Ascending aorta (tissue), 2 donors: ENCODE data around the gene A2ML1. TPM values are rescaled to one million over a fixed set of nuclear protein-coding genes. Genes with fewer than 3 reads are reported as not detected.
"Not testable (repeated sequence)": the region's sequence is repeated elsewhere in the genome, so short reads cannot be mapped to it uniquely, and the experiment has no call there.

Source experiments
- DNase-seq, 2 donors: peaks; one replicate each; pipeline ENCODE4 v3.0.0-alpha.2; 2019; ENCODE audit warnings: low spot score in 2 of 2
- H3K27ac ChIP-seq, 2 donors: fragments of 200-600 bp; sonication (generic); one replicate each; pipeline ENCODE4 v1.5.1; 2016 to 2017; ENCODE audit warnings: mild to moderate bottlenecking in 1 of 2
- H3K27me3 ChIP-seq: fragments of 200-600 bp; sonication (generic); one replicate; pipeline ENCODE4 v1.5.1; 2017
- H3K36me3 ChIP-seq, 2 donors: fragments of 200-600 bp; sonication (generic); one replicate each; pipeline ENCODE4 v1.5.1; 2016
- H3K4me1 ChIP-seq, 2 donors: fragments of 200-600 bp; sonication (generic); one replicate each; pipeline ENCODE4 v1.5.1; 2016 to 2017; ENCODE audit warnings: mild to moderate bottlenecking in 1 of 2
- H3K4me3 ChIP-seq, 2 donors: fragments of 200-600 bp; sonication (generic); one replicate each; pipeline ENCODE4 v1.5.1; 2016 to 2017; ENCODE audit warnings: mild to moderate bottlenecking in 1 of 2
- H3K9me3 ChIP-seq, 2 donors: fragments of 200-600 bp; sonication (generic); one replicate each; pipeline ENCODE4 v1.5.1; 2016
- CTCF ChIP-seq, 3 experiments: fragments of 200-600 bp in 2 of 3; fragments of 450-650 bp in 1 of 3; sonication (generic) in 2 of 3; IDR thresholded peaks; one replicate each; pipeline ENCODE4 v1.5.1; 2016 to 2019; ENCODE audit warnings: antibody characterized with exemption in 3 of 3, mild to moderate bottlenecking in 1 of 3, moderate library complexity in 1 of 3
- intact Hi-C: fragments of 100-400 bp; cut with DNase I; formaldehyde crosslinking; loops from one replicate; pipeline ENCODE4 v1.15.1; 2023
- total RNA-seq: library from RNA; depleted of rRNA; stranded (reverse); fragments of >200 nt; gene quantifications from one replicate; pipeline ENCODE4 v1.1.0, GENCODE V29; 2016

Gene A2ML1
- total RNA-seq, 1 donor from 2014 or later: not detected

GRCh38 chr12:8844665-8845064 is 22.2 kb downstream of the A2ML1 start:
- H3K27ac ChIP-seq: no peak overlapping the region
- no peak overlapping the region for H3K4me3 ChIP-seq
- no peak for TF ChIP-seq CTCF (IDR thresholded peaks at IDR 0.05)
- H3K4me1 ChIP-seq: no peaks in the 10 kb centered on the region
- no peaks in the 10 kb centered on the region for H3K36me3 ChIP-seq
- no peaks in the 10 kb centered on the region for H3K9me3 ChIP-seq
- no peak for DNase-seq
- H3K27me3 ChIP-seq: no peaks in the 10 kb centered on the region
- intact Hi-C loops: no loop called here

DNA sequence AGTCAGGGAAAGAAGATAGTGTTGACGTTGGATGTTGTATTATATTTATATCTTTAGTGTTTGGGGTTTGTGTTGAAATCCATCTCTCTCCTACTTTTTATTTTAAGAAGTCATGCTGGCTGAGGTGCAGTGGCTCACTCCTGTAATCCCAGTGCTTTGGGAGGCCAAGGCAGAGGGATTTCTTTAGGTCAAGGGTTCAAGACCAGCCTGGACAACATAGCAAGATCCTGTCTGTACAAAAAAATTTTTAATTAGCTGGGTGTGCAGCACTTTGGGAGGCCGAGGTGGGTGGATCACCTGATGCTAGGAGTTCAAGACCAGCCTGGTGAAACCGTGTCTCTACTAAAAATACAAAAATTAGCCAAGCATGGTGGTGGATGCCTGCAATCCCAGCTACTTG is 23.9 kb downstream of the A2ML1 start:
- Histone ChIP-seq H3K4me1 (no peaks in the 10 kb centered on the region), H3K36me3 (no peaks in the 10 kb centered on the region), H3K9me3 (no peaks in the 10 kb centered on the region), H3K4me3 (no peak overlapping the region), H3K27ac (no peak overlapping the region), H3K27me3 (no peaks in the 10 kb centered on the region)
- intact Hi-C loops: no loop called here
- no peak for TF ChIP-seq CTCF (IDR thresholded peaks at IDR 0.05)
- DNase-seq: no peak

DNA sequence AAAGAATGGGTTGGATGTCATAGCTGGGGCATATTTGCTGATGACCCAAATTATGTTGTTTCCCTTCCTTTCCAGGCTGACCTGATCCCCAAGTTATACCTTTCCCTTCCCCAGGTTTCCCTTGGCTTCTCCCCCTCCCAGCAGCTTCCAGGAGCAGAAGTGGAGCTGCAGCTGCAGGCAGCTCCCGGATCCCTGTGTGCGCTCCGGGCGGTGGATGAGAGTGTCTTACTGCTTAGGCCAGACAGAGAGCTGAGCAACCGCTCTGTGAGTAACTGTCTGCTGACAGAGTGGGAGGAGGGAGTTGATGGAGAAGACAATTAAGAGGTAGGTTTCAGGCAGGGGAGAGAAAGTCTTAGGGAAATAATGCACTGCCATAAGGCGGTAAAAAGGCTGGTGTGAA is 25.0 kb downstream of the A2ML1 start:
- H3K27ac ChIP-seq: no peak overlapping the region
- no peak for DNase-seq
- no peaks in the 10 kb centered on the region for H3K27me3 ChIP-seq
- H3K4me1 ChIP-seq: no peaks in the 10 kb centered on the region
- H3K36me3 ChIP-seq: no peaks in the 10 kb centered on the region
- H3K9me3 ChIP-seq: no peaks in the 10 kb centered on the region
- intact Hi-C loops: no loop called here
- H3K4me3 ChIP-seq: no peak overlapping the region
- no peak for TF ChIP-seq CTCF (IDR thresholded peaks at IDR 0.05)

- TF ChIP-seq CTCF (IDR thresholded peaks at IDR 0.05): no peak
- no peaks in the 10 kb centered on the region for H3K9me3 ChIP-seq
- no peak overlapping the region for H3K4me3 ChIP-seq
- intact Hi-C loops: no loop called here
- H3K27ac ChIP-seq: no peak overlapping the region
- no peaks in the 10 kb centered on the region for H3K27me3 ChIP-seq
- no peaks in the 10 kb centered on the region for H3K36me3 ChIP-seq
- DNase-seq: no peak
- no peaks in the 10 kb centered on the region for H3K4me1 ChIP-seq
Observed at GRCh38 chr12:8849876-8850275, 27.5 kb downstream of the A2ML1 start.

DNA sequence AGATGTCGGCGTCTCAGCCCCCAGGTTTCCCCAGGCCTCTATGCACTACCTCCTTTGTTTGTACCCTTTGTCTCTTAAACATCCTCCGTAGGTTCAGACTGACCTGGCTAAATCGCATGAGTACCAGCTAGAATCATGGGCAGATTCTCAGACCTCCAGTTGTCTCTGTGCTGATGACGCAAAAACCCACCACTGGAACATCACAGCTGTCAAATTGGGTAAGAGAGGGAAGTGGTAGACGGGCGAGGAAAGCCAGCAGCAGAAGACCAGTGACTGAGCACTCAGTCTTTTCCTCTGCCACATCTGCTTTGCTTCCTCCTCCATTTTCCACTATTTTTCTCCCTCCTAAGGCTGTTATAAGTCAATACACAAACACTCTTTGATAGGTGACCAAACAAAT is 29.7 kb downstream of the A2ML1 start:
- Histone ChIP-seq H3K9me3 (no peaks in the 10 kb centered on the region), H3K4me1 (no peaks in the 10 kb centered on the region), H3K4me3 (no peak overlapping the region), H3K36me3 (no peaks in the 10 kb centered on the region), H3K27me3 (no peaks in the 10 kb centered on the region), H3K27ac (no peak overlapping the region)
- no peak for DNase-seq
- intact Hi-C loops: no loop called here
- TF ChIP-seq CTCF (IDR thresholded peaks at IDR 0.05): no peak

DNA sequence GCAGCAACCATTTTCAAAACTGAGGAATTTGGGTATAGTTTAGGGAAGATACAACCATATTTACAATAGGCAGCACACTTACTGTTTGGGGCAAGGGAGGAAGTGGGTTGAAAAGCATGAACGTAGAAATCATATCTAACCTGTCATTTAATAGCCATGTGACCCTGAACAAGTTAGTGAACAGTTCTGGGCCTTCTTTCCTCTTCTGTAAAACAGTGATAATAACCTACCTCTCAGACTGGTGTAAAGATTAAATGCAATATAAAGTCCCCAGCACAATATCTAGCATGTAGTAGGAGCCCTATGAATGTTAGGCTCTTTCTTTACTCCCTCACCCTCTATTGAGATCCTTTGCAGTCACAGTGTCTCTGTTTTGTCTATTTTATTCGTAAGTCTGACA is 33.5 kb downstream of the A2ML1 start:
- Histone ChIP-seq H3K9me3 (no peaks in the 10 kb centered on the region), H3K4me3 (no peak overlapping the region), H3K27ac (no peak overlapping the region), H3K4me1 (no peaks in the 10 kb centered on the region), H3K36me3 (no peaks in the 10 kb centered on the region), H3K27me3 (no peaks in the 10 kb centered on the region)
- intact Hi-C loops: no loop called here
- TF ChIP-seq CTCF (IDR thresholded peaks at IDR 0.05): no peak
- DNase-seq: no peak

- H3K4me1 ChIP-seq, H3K27ac ChIP-seq, H3K4me3 ChIP-seq, DNase-seq, H3K36me3 ChIP-seq, H3K9me3 ChIP-seq, intact Hi-C loops, H3K27me3 ChIP-seq: not testable (repeated sequence)
Observed at GRCh38 chr12:8859448-8859847, 37.0 kb downstream of the A2ML1 start.
